ENCODE data around the gene CLPTM1L.

DNA sequence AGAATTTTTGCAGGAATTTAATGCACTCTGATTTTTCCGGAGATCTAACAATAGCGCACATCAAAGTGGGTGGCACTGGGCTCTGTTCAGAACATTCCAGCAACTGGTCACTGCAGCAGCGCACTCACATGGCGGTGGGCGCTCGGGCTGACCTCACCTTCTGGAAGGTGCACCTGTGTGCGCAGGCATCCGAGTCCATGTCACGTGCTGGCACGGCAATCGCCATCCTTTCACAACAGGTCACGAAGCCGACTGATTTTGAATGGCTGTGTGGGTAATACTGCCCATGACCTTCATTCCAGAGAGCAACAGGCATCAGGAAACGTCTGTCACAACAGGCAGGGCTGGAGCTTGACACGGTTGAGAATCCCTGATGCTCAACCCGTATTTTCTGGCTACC is 18.7 kb upstream of the CLPTM1L start:
- TF ChIP-seq POLR2AphosphoS5 (IDR thresholded peaks at IDR 0.05) (no peak), POLR2A (IDR thresholded peaks at IDR 0.05) (no peak), CTCF (IDR thresholded peaks at IDR 0.05) (no peak), EP300 (IDR thresholded peaks at IDR 0.05) (no peak)

Measured in suprapubic skin (tissue), 4 donors.